ENCODE measurements around the gene KRTAP5-4.

Gene KRTAP5-4

DNA sequence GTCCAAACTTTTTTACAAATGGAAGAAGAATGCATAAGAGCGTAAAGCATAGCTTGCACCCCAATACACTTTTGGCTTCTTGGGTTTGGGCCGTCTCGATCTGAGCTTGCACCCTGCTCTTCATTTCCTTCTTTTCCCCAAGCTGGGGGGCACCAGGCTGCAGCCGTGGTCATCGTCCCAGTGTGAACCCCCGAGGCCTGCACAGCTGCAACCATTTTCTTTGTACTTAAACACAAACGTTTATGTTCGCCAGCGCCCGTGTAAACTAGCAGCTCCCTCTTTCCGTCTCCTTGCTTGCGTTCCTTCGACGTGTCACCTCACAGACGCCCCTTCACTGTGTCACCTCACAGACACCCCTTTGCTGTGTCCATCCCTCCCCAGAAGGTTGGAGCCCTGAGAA lies 17.7 kb upstream of the KRTAP5-4 start:
- no peak overlapping the region for H3K4me3 ChIP-seq (ENCODE audit: low read depth, low read length)
- TF ChIP-seq, protein P1, sequence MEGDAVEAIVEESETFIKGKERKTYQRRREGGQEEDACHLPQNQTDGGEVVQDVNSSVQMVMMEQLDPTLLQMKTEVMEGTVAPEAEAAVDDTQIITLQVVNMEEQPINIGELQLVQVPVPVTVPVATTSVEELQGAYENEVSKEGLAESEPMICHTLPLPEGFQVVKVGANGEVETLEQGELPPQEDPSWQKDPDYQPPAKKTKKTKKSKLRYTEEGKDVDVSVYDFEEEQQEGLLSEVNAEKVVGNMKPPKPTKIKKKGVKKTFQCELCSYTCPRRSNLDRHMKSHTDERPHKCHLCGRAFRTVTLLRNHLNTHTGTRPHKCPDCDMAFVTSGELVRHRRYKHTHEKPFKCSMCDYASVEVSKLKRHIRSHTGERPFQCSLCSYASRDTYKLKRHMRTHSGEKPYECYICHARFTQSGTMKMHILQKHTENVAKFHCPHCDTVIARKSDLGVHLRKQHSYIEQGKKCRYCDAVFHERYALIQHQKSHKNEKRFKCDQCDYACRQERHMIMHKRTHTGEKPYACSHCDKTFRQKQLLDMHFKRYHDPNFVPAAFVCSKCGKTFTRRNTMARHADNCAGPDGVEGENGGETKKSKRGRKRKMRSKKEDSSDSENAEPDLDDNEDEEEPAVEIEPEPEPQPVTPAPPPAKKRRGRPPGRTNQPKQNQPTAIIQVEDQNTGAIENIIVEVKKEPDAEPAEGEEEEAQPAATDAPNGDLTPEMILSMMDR (IDR thresholded peaks at IDR 0.05; ENCODE audit: insufficient read depth, low read length, missing control alignments): no peak
- ChIA-PET CTCF (interaction anchor here (0.8 to 8.0 kb wide), 14 partner anchors 8 to 517 kb away, joined by 3 to 134 read pairs (median 5); partner anchors contain the start of genes KRTAP5-3 and KRTAP5-5), POLR2A (no interaction called here)
- no peak for DNase-seq (ENCODE audit: low read depth, low spot score)

DNA sequence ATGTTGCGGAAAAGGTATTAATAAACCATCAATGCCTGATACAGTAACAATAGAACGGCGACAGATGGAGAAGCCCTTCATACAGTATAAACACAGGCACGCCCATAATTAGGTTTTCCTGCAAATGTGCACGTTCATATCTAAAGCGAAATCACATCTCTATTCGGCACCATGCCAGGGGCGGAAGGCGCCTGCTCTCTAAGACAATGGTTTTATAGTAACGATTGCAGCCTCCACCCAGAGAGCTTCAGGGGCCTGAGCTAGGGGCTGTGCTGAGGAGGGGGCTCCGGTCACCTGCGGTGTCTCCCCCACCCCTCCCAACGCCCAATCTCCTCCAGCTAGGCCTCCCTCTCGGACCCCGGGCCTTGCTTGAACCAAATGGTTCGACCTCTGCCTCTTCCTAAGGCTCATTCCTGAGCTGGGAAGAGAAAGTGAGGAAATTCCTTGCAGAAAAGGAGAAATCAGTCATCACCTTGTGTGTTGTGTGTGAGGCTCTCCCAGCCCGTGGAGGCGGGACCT lies 17.2 kb upstream of the KRTAP5-4 start:
- DNase-seq (ENCODE audit: low read depth, low spot score): no peak
- ChIA-PET CTCF (interaction anchor here (0.8 to 8.0 kb wide), 12 partner anchors 8 to 517 kb away, joined by 3 to 134 read pairs (median 5); partner anchors contain the start of gene KRTAP5-5), POLR2A (no interaction called here)

DNA sequence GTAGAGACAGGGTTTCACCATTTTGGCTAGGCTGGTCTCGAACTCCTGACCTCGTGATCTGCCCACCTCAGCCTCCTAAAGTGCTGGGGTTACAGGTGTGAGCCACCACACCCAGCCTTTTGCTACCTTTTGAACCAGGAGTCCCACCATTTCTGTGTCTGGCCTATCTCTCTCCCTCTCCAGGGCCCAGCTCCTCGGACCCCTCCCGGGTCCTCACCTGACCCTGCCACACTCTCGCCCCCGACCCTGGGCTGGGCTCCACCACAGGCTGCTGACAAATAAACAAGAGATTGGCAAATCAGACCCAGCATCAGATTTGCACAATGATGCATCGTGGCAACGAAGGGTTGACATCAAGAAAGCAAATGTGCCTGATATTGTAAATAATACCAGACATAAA lies 16.4 kb upstream of the KRTAP5-4 start:
- H3K4me3 ChIP-seq (ENCODE audit: low read depth, low read length): no peak overlapping the region
- ChIA-PET CTCF (interaction anchor here (0.7 to 8.0 kb wide), 8 partner anchors 7 to 514 kb away, joined by 3 to 134 read pairs (median 4); partner anchors contain the start of gene KRTAP5-5), POLR2A (no interaction called here)
- TF ChIP-seq, protein P1 (IDR thresholded peaks at IDR 0.05; ENCODE audit: insufficient read depth, low read length, missing control alignments): no peak
- no peak for DNase-seq (ENCODE audit: low read depth, low spot score)

More for the DNA sequence above, 17.2 kb upstream of the KRTAP5-4 start:
- TF ChIP-seq, protein P1 (IDR thresholded peaks at IDR 0.05; ENCODE audit: insufficient read depth, low read length, missing control alignments): no peak
- no peak overlapping the region for H3K4me3 ChIP-seq (ENCODE audit: low read depth, low read length)

DNA sequence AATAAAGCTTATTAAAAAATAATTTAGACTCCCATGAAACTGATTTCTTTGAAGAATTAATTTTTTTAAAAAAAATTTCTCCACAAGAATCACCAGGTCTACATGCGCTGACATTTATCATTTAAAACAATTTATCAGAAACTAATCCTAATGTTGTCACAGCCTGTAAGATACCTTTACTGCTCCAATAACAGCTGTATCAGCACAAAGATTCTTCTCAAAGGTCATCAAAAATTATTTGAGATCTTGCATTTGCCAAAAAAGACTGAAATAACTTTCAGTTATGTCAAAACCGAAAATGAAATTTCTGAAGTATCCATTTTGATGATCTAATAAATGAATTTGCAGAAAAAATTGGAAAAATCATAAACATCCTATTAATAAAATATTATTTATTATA lies 15.7 kb upstream of the KRTAP5-4 start:
- CTCF ChIA-PET: interaction anchor here (0.6 to 8.0 kb wide), 7 partner anchors 10 to 515 kb away, joined by 3 to 134 read pairs (median 4); partner anchors contain the start of gene KRTAP5-5
- TF ChIP-seq, protein P1 (IDR thresholded peaks at IDR 0.05; ENCODE audit: insufficient read depth, low read length, missing control alignments): no peak
- POLR2A ChIA-PET: no interaction called here
- no peak overlapping the region for H3K4me3 ChIP-seq (ENCODE audit: low read depth, low read length)
- DNase-seq (ENCODE audit: low read depth, low spot score): no peak

DNA sequence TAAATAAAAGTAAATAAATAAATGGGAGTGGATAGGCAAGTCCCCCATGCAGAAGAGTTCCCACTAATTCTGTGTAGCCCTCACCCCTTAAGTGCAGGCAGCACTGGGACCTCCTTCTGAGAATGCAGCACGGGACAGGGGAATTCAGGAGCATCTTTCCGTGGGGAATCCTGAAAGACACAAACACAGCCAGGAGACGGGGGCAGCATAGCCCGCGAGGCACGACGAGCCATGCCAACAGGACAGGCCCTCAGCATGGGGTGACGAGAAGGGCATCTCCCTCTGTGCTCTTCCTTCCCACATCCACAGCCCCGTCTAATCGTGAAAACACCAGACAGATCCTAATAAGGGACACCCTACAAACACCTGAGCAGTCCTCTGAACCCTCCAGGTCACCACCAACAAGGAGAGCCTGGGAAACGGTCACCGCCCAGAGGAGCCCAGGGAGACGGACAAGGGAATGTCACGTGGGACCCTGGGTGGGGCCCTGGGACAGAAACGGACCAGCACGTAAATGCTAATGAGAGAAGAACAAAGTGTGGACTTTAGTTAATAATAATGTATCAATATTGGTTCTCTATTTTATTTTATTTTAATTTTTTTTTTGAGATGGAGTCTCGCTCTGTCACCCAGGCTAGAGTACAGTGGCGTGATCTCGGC lies 14.5 kb upstream of the KRTAP5-4 start:
- TF ChIP-seq, protein P1 (IDR thresholded peaks at IDR 0.05; ENCODE audit: insufficient read depth, low read length, missing control alignments): no peak
- CTCF ChIA-PET: interaction anchor here (0.9 to 8.0 kb wide), 5 partner anchors 9 to 62 kb away, joined by 3 to 134 read pairs (median 4); partner anchors contain the start of gene KRTAP5-5
- POLR2A ChIA-PET: no interaction called here
- no peak for DNase-seq (ENCODE audit: low read depth, low spot score)
- H3K4me3 ChIP-seq (ENCODE audit: low read depth, low read length): no peak overlapping the region

DNA sequence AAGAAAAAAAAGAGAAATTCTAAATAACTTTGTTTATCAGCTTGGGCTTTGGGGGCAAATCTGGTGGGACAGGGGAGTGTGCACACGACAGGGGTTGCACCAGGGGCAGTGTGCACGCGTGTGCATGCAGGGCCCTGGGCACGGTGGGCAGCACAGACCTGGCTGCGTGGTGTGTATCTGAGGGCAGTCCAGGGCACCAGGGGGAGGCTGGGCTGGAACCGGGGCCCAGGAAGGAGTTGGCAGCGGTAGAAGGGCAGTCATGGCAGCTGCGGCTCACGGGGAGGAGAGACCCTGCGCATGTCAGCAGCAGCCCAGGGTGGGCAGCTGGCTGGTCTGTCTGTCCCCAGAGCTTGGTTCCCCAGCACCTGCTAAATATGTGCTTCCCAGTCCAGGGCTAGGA lies 11.9 kb upstream of the KRTAP5-4 start:
- ChIA-PET POLR2A (no interaction called here), CTCF (no interaction called here)
- H3K4me3 ChIP-seq (ENCODE audit: low read depth, low read length): no peak overlapping the region
- TF ChIP-seq, protein P1 (IDR thresholded peaks at IDR 0.05; ENCODE audit: insufficient read depth, low read length, missing control alignments): no peak
- DNase-seq (ENCODE audit: low read depth, low spot score): no peak

Data from AG04449 (cell line).